Stimulated activated CD8-positive, alpha-beta memory T cell treated with anti-CD3 and anti-CD28 coated beads, Interleukin-12 subunit alpha, Interleukin-12 subunit beta, amount 100 ng/mL, for 4 hours (primary cell): ENCODE results near the gene FRY.

Experiments used
- DNase-seq: peaks from one replicate; pipeline ENCODE4 v3.0.0-alpha.2; 2020; ENCODE audit warnings: low read depth

FRY gene

GRCh38 chr13:32261567-32261966, 230.0 kb downstream of the FRY start:
- no peak for DNase-seq

- DNase-seq, result no peak
These were observed 230.6 kb downstream of the FRY start for GRCh38 chr13:32262165-32262564.

GRCh38 chr13:32262619-32263018, 231.0 kb downstream of the FRY start:
- no peak for DNase-seq

- no peak for DNase-seq
These were observed 232.8 kb downstream of the FRY start for GRCh38 chr13:32264407-32264806.

- no peak for DNase-seq
These were observed 234.2 kb downstream of the FRY start for GRCh38 chr13:32265726-32266125.

- no peak for DNase-seq
These were observed 234.6 kb downstream of the FRY start for GRCh38 chr13:32266130-32266529.

- no peak for DNase-seq
These were observed 236.4 kb downstream of the FRY start for GRCh38 chr13:32267836-32268439.

- no peak for DNase-seq
These were observed 240.6 kb downstream of the FRY start for GRCh38 chr13:32272021-32272683.

- DNase-seq, result no peak
These were observed 246.3 kb downstream of the FRY start for GRCh38 chr13:32277839-32278238.

GRCh38 chr13:32278426-32278825, 246.9 kb downstream of the FRY start:
- no peak for DNase-seq

- no peak for DNase-seq
These were observed 249.5 kb downstream of the FRY start for GRCh38 chr13:32281096-32281495.

- DNase-seq, result no peak
These were observed 250.6 kb downstream of the FRY start for GRCh38 chr13:32282096-32282711.

- DNase-seq, result no peak
These were observed 253.5 kb downstream of the FRY start for GRCh38 chr13:32284927-32285632.

- DNase-seq, result no peak
These were observed 254.0 kb downstream of the FRY start for GRCh38 chr13:32285633-32285965.

GRCh38 chr13:32297206-32297605, 265.6 kb downstream of the FRY start:
- DNase-seq, result no peak

- DNase-seq, result no peak
These were observed 267.1 kb downstream of the FRY start for GRCh38 chr13:32298695-32299094.

- DNase-seq, result no peak
These were observed 268.3 kb downstream of the FRY start for GRCh38 chr13:32299893-32300292.

- no peak for DNase-seq
These were observed 268.8 kb downstream of the FRY start for GRCh38 chr13:32300406-32300805.

GRCh38 chr13:32300920-32301319, 269.3 kb downstream of the FRY start:
- DNase-seq, result no peak

- no peak for DNase-seq
These were observed 270.9 kb downstream of the FRY start for GRCh38 chr13:32302461-32302860.

- DNase-seq, result no peak
These were observed 274.1 kb downstream of the FRY start for GRCh38 chr13:32305646-32306045.

GRCh38 chr13:32309312-32310133, 277.9 kb downstream of the FRY start:
- DNase-seq, result no peak
